ENCODE results near the gene TAL1.

Gene TAL1

GRCh38 chr1:47241114-47242113 lies 9.4 kb upstream of the TAL1 start:
- in situ Hi-C loops (cut with HindIII; ENCODE audit: low pct_ligation_motif_present, low sequenced_read_pairs), result no loop called here
- Histone ChIP-seq H3K27me3 (replicated peaks) (no peaks in the 10 kb centered on the region), H3K4me3 (ENCODE audit: low read depth, low read length) (no peak overlapping the region), H3K27ac (no peak overlapping the region), H3K36me3 (replicated peaks) (no peaks in the 10 kb centered on the region)
- TF ChIP-seq CTCF (IDR thresholded peaks at IDR 0.05; ENCODE audit: low read depth, low read length, missing control alignments), result no peak
- no peak for DNase-seq

GRCh38 chr1:47238935-47239592 lies 7.0 kb upstream of the TAL1 start:
- H3K27ac ChIP-seq, result no peak overlapping the region
- no peak overlapping the region for H3K4me3 ChIP-seq (ENCODE audit: low read depth, low read length)
- no peak for DNase-seq
- in situ Hi-C loops (cut with HindIII; ENCODE audit: low pct_ligation_motif_present, low sequenced_read_pairs), result no loop called here
- no peaks in the 10 kb centered on the region for H3K36me3 ChIP-seq (replicated peaks)
- H3K27me3 ChIP-seq (replicated peaks), result peaks cover 3% of the 10 kb centered on the region
- no peak for TF ChIP-seq CTCF (IDR thresholded peaks at IDR 0.05; ENCODE audit: low read depth, low read length, missing control alignments)

- H3K27ac ChIP-seq, result no peak overlapping the region
- in situ Hi-C loops (cut with HindIII; ENCODE audit: low pct_ligation_motif_present, low sequenced_read_pairs), result no loop called here
- no peak for TF ChIP-seq CTCF (IDR thresholded peaks at IDR 0.05; ENCODE audit: low read depth, low read length, missing control alignments)
Observed at GRCh38 chr1:47235806-47236205, 3.8 kb upstream of the TAL1 start.

GRCh38 chr1:47235241-47235681 lies 3.2 kb upstream of the TAL1 start:
- in situ Hi-C loops (cut with HindIII; ENCODE audit: low pct_ligation_motif_present, low sequenced_read_pairs), result no loop called here
- no peak for DNase-seq
- no peak overlapping the region for H3K27ac ChIP-seq
- no peak overlapping the region for H3K4me3 ChIP-seq (ENCODE audit: low read depth, low read length)
- no peaks in the 10 kb centered on the region for H3K36me3 ChIP-seq (replicated peaks)
- TF ChIP-seq CTCF (IDR thresholded peaks at IDR 0.05; ENCODE audit: low read depth, low read length, missing control alignments), result no peak
- H3K27me3 ChIP-seq (replicated peaks), result peaks cover 38% of the 10 kb centered on the region

More at GRCh38 chr1:47235806-47236205, 3.8 kb upstream of the TAL1 start:
- no peak for DNase-seq
- Histone ChIP-seq H3K36me3 (replicated peaks) (no peaks in the 10 kb centered on the region), H3K4me3 (ENCODE audit: low read depth, low read length) (no peak overlapping the region), H3K27me3 (replicated peaks) (peaks cover 32% of the 10 kb centered on the region)

GRCh38 chr1:47233186-47233585 lies 1.2 kb upstream of the TAL1 start:
- no peak for TF ChIP-seq CTCF (IDR thresholded peaks at IDR 0.05; ENCODE audit: low read depth, low read length, missing control alignments)
- no peaks in the 10 kb centered on the region for H3K36me3 ChIP-seq (replicated peaks)
- no peak overlapping the region for H3K27ac ChIP-seq
- no peak overlapping the region for H3K4me3 ChIP-seq (ENCODE audit: low read depth, low read length)
- no peak for DNase-seq
- peaks cover 58% of the 10 kb centered on the region for H3K27me3 ChIP-seq (replicated peaks)
- in situ Hi-C loops (cut with HindIII; ENCODE audit: low pct_ligation_motif_present, low sequenced_read_pairs), result no loop called here
